Measurements from ENCODE around the gene PRDM2.

The PRDM2 gene

GRCh38 chr1:13784971-13785370, 85.0 kb downstream of the PRDM2 start:
- H3K36me3 ChIP-seq (ENCODE audit: control insufficient read depth, insufficient read depth, low read length) = peaks cover 3% of the 10 kb centered on the region
- 94 to 95% methylated on average over 5 of the region's 5 CpGs for WGBS, 2 experiments
- H3K4me1 ChIP-seq (ENCODE audit: control insufficient read depth, insufficient read depth, low read length) = no peaks in the 10 kb centered on the region
- H3K27ac ChIP-seq (ENCODE audit: insufficient read depth, low read depth, low read length, poor library complexity, severe bottlenecking) = no peak overlapping the region
- H3K4me3 ChIP-seq (ENCODE audit: insufficient read depth, low read depth, low read length) = no peak overlapping the region
- no peaks in the 10 kb centered on the region for H3K9me3 ChIP-seq (ENCODE audit: control insufficient read depth, low read length)
- H3K27me3 ChIP-seq (ENCODE audit: control insufficient read depth, insufficient read depth, low read length, poor library complexity, severe bottlenecking) = no peaks in the 10 kb centered on the region

DNA sequence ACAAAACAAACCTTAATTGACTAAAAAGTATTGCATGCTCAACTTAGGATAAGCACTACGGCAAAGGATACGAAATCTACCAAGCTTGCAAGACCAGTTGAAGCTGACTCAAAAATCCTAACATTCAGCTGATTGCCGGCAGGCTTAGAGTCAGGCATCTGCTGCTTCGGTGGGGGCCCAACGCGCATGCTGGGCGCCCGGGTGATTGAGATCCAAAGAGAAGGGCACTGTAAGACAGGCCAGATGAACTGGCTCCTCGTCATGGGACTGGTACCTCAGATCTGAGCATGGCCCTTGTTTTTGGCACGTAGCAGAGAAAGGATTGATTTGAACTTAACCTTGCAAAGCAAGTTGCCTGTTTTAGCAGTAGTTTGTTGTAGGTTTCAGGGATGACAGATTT, 86.6 kb downstream of the PRDM2 start:
- H3K27ac ChIP-seq (ENCODE audit: insufficient read depth, low read depth, low read length, poor library complexity, severe bottlenecking) = no peak overlapping the region
- H3K4me3 ChIP-seq (ENCODE audit: insufficient read depth, low read depth, low read length) = no peak overlapping the region
- no peaks in the 10 kb centered on the region for H3K9me3 ChIP-seq (ENCODE audit: control insufficient read depth, low read length)
- no peaks in the 10 kb centered on the region for H3K36me3 ChIP-seq (ENCODE audit: control insufficient read depth, insufficient read depth, low read length)
- 94 to 95% methylated on average over 10 of the region's 10 CpGs for WGBS, 2 experiments
- H3K27me3 ChIP-seq (ENCODE audit: control insufficient read depth, insufficient read depth, low read length, poor library complexity, severe bottlenecking) = no peaks in the 10 kb centered on the region
- no peaks in the 10 kb centered on the region for H3K4me1 ChIP-seq (ENCODE audit: control insufficient read depth, insufficient read depth, low read length)

DNA sequence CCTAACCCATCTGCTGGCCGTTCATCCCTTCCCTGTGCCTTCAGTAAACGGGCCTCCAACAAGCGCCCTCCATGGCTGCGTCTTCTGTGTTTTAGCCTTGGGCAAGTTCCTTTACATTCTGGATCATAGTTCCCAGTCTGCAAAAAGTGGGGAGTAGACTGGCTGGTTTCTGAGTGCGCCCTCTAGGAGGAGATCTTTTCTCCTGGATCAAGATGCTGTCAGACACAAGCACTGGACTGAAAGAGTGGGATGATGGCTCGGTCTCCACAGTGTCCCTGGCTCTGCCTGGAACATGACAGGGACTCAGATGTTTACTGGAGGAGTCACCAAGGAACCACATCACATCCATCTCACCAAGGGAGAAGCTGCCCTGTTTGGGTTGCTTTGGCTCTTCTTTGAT, 88.8 kb downstream of the PRDM2 start:
- WGBS, 2 experiments = 92 to 93% methylated on average over 6 of the region's 6 CpGs
- H3K27me3 ChIP-seq (ENCODE audit: control insufficient read depth, insufficient read depth, low read length, poor library complexity, severe bottlenecking) = no peaks in the 10 kb centered on the region
- H3K36me3 ChIP-seq (ENCODE audit: control insufficient read depth, insufficient read depth, low read length) = no peaks in the 10 kb centered on the region
- no peak overlapping the region for H3K4me3 ChIP-seq (ENCODE audit: insufficient read depth, low read depth, low read length)
- H3K4me1 ChIP-seq (ENCODE audit: control insufficient read depth, insufficient read depth, low read length) = no peaks in the 10 kb centered on the region
- no peak overlapping the region for H3K27ac ChIP-seq (ENCODE audit: insufficient read depth, low read depth, low read length, poor library complexity, severe bottlenecking)
- H3K9me3 ChIP-seq (ENCODE audit: control insufficient read depth, low read length) = no peaks in the 10 kb centered on the region

- 87 to 88% methylated on average over 13 of the region's 13 CpGs for WGBS, 2 experiments
- H3K4me3 ChIP-seq (ENCODE audit: insufficient read depth, low read depth, low read length) = no peak overlapping the region
- H3K36me3 ChIP-seq (ENCODE audit: control insufficient read depth, insufficient read depth, low read length) = no peaks in the 10 kb centered on the region
- H3K27ac ChIP-seq (ENCODE audit: insufficient read depth, low read depth, low read length, poor library complexity, severe bottlenecking) = no peak overlapping the region
- H3K9me3 ChIP-seq (ENCODE audit: control insufficient read depth, low read length) = no peaks in the 10 kb centered on the region
- H3K27me3 ChIP-seq (ENCODE audit: control insufficient read depth, insufficient read depth, low read length, poor library complexity, severe bottlenecking) = no peaks in the 10 kb centered on the region
- H3K4me1 ChIP-seq (ENCODE audit: control insufficient read depth, insufficient read depth, low read length) = no peaks in the 10 kb centered on the region
Observed at GRCh38 chr1:13790290-13791030, 90.5 kb downstream of the PRDM2 start.

DNA sequence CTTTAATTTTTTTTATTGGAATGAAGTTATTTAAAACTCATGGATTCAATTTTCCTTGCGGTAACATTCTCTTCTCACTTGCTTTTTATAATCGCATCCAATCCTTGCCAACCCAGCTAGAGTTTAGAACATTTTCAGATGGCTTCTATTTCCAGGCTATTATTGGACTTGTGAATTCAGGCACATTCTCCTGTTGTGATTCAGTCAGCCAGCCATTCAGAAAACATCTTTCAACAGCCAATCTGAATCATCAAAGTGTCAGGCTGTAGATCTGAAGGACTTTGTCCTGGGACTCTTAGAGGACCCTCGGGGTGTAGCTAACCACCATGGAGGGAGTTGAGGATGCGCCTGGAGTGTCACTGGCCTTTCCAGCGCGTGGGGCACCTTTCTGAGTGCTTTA, 92.4 kb downstream of the PRDM2 start:
- Histone ChIP-seq H3K4me1 (ENCODE audit: control insufficient read depth, insufficient read depth, low read length) (no peaks in the 10 kb centered on the region), H3K4me3 (ENCODE audit: insufficient read depth, low read depth, low read length) (no peak overlapping the region), H3K9me3 (ENCODE audit: control insufficient read depth, low read length) (no peaks in the 10 kb centered on the region), H3K27me3 (ENCODE audit: control insufficient read depth, insufficient read depth, low read length, poor library complexity, severe bottlenecking) (no peaks in the 10 kb centered on the region), H3K36me3 (ENCODE audit: control insufficient read depth, insufficient read depth, low read length) (no peaks in the 10 kb centered on the region), H3K27ac (ENCODE audit: insufficient read depth, low read depth, low read length, poor library complexity, severe bottlenecking) (no peak overlapping the region)
- 95 to 96% methylated on average over 6 of the region's 6 CpGs for WGBS, 2 experiments

- Histone ChIP-seq H3K4me3 (ENCODE audit: insufficient read depth, low read depth, low read length) (no peak overlapping the region), H3K4me1 (ENCODE audit: control insufficient read depth, insufficient read depth, low read length) (no peaks in the 10 kb centered on the region), H3K27me3 (ENCODE audit: control insufficient read depth, insufficient read depth, low read length, poor library complexity, severe bottlenecking) (no peaks in the 10 kb centered on the region), H3K9me3 (ENCODE audit: control insufficient read depth, low read length) (no peaks in the 10 kb centered on the region), H3K27ac (ENCODE audit: insufficient read depth, low read depth, low read length, poor library complexity, severe bottlenecking) (no peak overlapping the region), H3K36me3 (ENCODE audit: control insufficient read depth, insufficient read depth, low read length) (no peaks in the 10 kb centered on the region)
- 94 to 95% methylated on average over 14 of the region's 14 CpGs for WGBS, 2 experiments
Observed at GRCh38 chr1:13793088-13793730, 93.2 kb downstream of the PRDM2 start.

- Histone ChIP-seq H3K27me3 (ENCODE audit: control insufficient read depth, insufficient read depth, low read length, poor library complexity, severe bottlenecking) (no peaks in the 10 kb centered on the region), H3K36me3 (ENCODE audit: control insufficient read depth, insufficient read depth, low read length) (no peaks in the 10 kb centered on the region), H3K4me3 (ENCODE audit: insufficient read depth, low read depth, low read length) (no peak overlapping the region), H3K27ac (ENCODE audit: insufficient read depth, low read depth, low read length, poor library complexity, severe bottlenecking) (no peak overlapping the region), H3K4me1 (ENCODE audit: control insufficient read depth, insufficient read depth, low read length) (no peaks in the 10 kb centered on the region), H3K9me3 (ENCODE audit: control insufficient read depth, low read length) (no peaks in the 10 kb centered on the region)
- WGBS, 2 experiments = 96 to 97% methylated on average over 8 of the region's 8 CpGs
Observed at GRCh38 chr1:13794231-13795187, 94.5 kb downstream of the PRDM2 start.

GRCh38 chr1:13797397-13797796, 97.4 kb downstream of the PRDM2 start:
- 79 to 80% methylated on average over 6 of the region's 6 CpGs for WGBS, 2 experiments
- no peaks in the 10 kb centered on the region for H3K27me3 ChIP-seq (ENCODE audit: control insufficient read depth, insufficient read depth, low read length, poor library complexity, severe bottlenecking)
- H3K9me3 ChIP-seq (ENCODE audit: control insufficient read depth, low read length) = no peaks in the 10 kb centered on the region
- no peak overlapping the region for H3K4me3 ChIP-seq (ENCODE audit: insufficient read depth, low read depth, low read length)
- no peaks in the 10 kb centered on the region for H3K4me1 ChIP-seq (ENCODE audit: control insufficient read depth, insufficient read depth, low read length)
- H3K36me3 ChIP-seq (ENCODE audit: control insufficient read depth, insufficient read depth, low read length) = no peaks in the 10 kb centered on the region
- H3K27ac ChIP-seq (ENCODE audit: insufficient read depth, low read depth, low read length, poor library complexity, severe bottlenecking) = no peak overlapping the region

DNA sequence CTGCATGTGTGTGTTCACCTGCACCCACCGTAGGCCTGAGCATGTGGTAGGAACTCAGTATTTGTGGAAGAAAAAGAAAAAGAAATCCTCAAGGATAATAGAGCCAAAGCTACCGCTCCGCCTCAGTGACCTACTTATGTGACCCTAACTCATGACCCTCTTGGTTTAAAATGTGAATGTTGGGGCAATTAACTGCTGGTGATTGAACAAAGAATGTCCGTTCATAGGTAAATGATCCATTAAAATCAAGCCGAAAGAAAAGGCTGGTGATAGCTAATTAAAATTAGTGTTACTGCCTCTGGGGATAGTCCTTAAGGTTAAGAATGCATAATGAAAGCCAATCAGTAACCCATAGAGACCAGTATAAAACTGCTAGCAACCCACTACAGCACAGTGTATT, 98.1 kb downstream of the PRDM2 start:
- Histone ChIP-seq H3K27ac (ENCODE audit: insufficient read depth, low read depth, low read length, poor library complexity, severe bottlenecking) (no peak overlapping the region), H3K9me3 (ENCODE audit: control insufficient read depth, low read length) (no peaks in the 10 kb centered on the region), H3K27me3 (ENCODE audit: control insufficient read depth, insufficient read depth, low read length, poor library complexity, severe bottlenecking) (no peaks in the 10 kb centered on the region), H3K36me3 (ENCODE audit: control insufficient read depth, insufficient read depth, low read length) (no peaks in the 10 kb centered on the region), H3K4me1 (ENCODE audit: control insufficient read depth, insufficient read depth, low read length) (no peaks in the 10 kb centered on the region), H3K4me3 (ENCODE audit: insufficient read depth, low read depth, low read length) (no peak overlapping the region)
- WGBS, 2 experiments = 92 to 94% methylated on average over 5 of the region's 5 CpGs
